Thymus (tissue), 11 donors: ENCODE data around the gene LEMD2. TPM values are rescaled to one million over a fixed set of nuclear protein-coding genes. Genes with fewer than 3 reads are reported as not detected.
A peak's percentile ranks its signal among the peaks of the same experiment; 100 is the strongest.

ENCODE experiments used
- DNase-seq, 9 donors: peaks; one replicate each; pipeline ENCODE4 v3.0.0-alpha.2; 2013; ENCODE audit warnings: low spot score in 9 of 9, low read depth in 6 of 9, missing footprints in 1 of 9
- H3K27ac ChIP-seq, 2 donors: one replicate each; pipeline ENCODE4 v1.5.1; 2013; ENCODE audit warnings: control low read depth in 1 of 2, low read depth in 1 of 2, low read length in 1 of 2, mild to moderate bottlenecking in 1 of 2, moderate library complexity in 1 of 2
- H3K27me3 ChIP-seq, 2 donors: one replicate each; pipeline ENCODE4 v1.5.1; 2013; ENCODE audit warnings: low read length in 1 of 2; ENCODE audit not compliant: control insufficient read depth in 2 of 2, insufficient read depth in 1 of 2
- H3K36me3 ChIP-seq, 2 donors: one replicate each; pipeline ENCODE4 v1.5.1; 2013; ENCODE audit warnings: low read length in 1 of 2, mild to moderate bottlenecking in 1 of 2, moderate library complexity in 1 of 2; ENCODE audit not compliant: control insufficient read depth in 2 of 2, insufficient read depth in 2 of 2
- H3K4me1 ChIP-seq, 2 donors: one replicate each; pipeline ENCODE4 v1.5.1; 2013; ENCODE audit warnings: low read length in 2 of 2; ENCODE audit not compliant: control insufficient read depth in 2 of 2, insufficient read depth in 2 of 2
- H3K4me3 ChIP-seq, 2 donors: one replicate each; pipeline ENCODE4 v1.5.1; 2013; ENCODE audit warnings: low read length in 2 of 2, control low read depth in 1 of 2, mild to moderate bottlenecking in 1 of 2
- H3K9me3 ChIP-seq, 2 donors: one replicate each; pipeline ENCODE4 v1.5.1; 2013; ENCODE audit warnings: low read length in 1 of 2, mild to moderate bottlenecking in 1 of 2; ENCODE audit not compliant: control insufficient read depth in 2 of 2, insufficient read depth in 1 of 2
- WGBS: extraction: QIAGEN DNeasy Blood & Tissue Kit; methylation state at CpG from one replicate; pipeline ENCODE4 v1.1.7; 2013; 5-methylcytosine and 5-hydroxymethylcytosine counted together
- polyA plus RNA-seq: library from polyadenylated mRNA; stranded (reverse); fragments of 200-250 nt; gene quantifications from one replicate; pipeline ENCODE4 v1.2.3, GENCODE V29; 2013
- total RNA-seq: library from RNA; stranded (reverse); fragments of 120-200 nt; gene quantifications from one replicate; pipeline ENCODE4 v1.2.4, GENCODE V29; 2013
- donor health status: healthy.

Gene LEMD2
- total and polyA plus RNA-seq, 2 donors, result 39.6 to 67.5 TPM

GRCh38 chr6:33800248-33800969, 11.5 kb upstream of the LEMD2 start:
- Histone ChIP-seq H3K4me3 (no peak overlapping the region), H3K27me3 (peaks cover 0 to 44% of the 10 kb centered on the region in 2 donors), H3K27ac (no peak overlapping the region), H3K4me1 (no peaks in the 10 kb centered on the region), H3K9me3 (no peaks in the 10 kb centered on the region), H3K36me3 (no peaks in the 10 kb centered on the region)
- 95% methylated on average over 13 of the region's 13 CpGs for WGBS
- DNase-seq, result no peak

GRCh38 chr6:33799454-33800113, 10.7 kb upstream of the LEMD2 start:
- peaks cover 0 to 47% of the 10 kb centered on the region in 2 donors for H3K27me3 ChIP-seq
- H3K4me1 ChIP-seq, result no peaks in the 10 kb centered on the region
- 72% methylated on average over 4 of the region's 4 CpGs for WGBS
- DNase-seq, result no peak
- no peaks in the 10 kb centered on the region for H3K9me3 ChIP-seq
- no peaks in the 10 kb centered on the region for H3K36me3 ChIP-seq
- no peak overlapping the region for H3K27ac ChIP-seq
- H3K4me3 ChIP-seq, result no peak overlapping the region

- Histone ChIP-seq H3K27ac (no peak overlapping the region), H3K4me3 (no peak overlapping the region), H3K9me3 (no peaks in the 10 kb centered on the region), H3K4me1 (no peaks in the 10 kb centered on the region), H3K27me3 (peaks cover 0 to 51% of the 10 kb centered on the region in 2 donors), H3K36me3 (no peaks in the 10 kb centered on the region)
- no peak for DNase-seq
- WGBS, result 87% methylated on average over 13 of the region's 13 CpGs
Measured at GRCh38 chr6:33798343-33798848, 9.5 kb upstream of the LEMD2 start.

- Histone ChIP-seq H3K4me3 (no peak overlapping the region), H3K27ac (no peak overlapping the region), H3K9me3 (no peaks in the 10 kb centered on the region), H3K4me1 (no peaks in the 10 kb centered on the region), H3K36me3 (no peaks in the 10 kb centered on the region), H3K27me3 (peaks cover 0 to 56% of the 10 kb centered on the region in 2 donors)
- DNase-seq, result peak in 2 of 9 donors; percentile 4 to 16
- WGBS, result 44% methylated on average over 10 of the region's 10 CpGs
Measured at GRCh38 chr6:33797626-33798342, 8.9 kb upstream of the LEMD2 start.

GRCh38 chr6:33794910-33795623, 6.1 kb upstream of the LEMD2 start:
- DNase-seq, result no peak

GRCh38 chr6:33792981-33793380, 4.1 kb upstream of the LEMD2 start:
- DNase-seq, result no peak
- no peaks in the 10 kb centered on the region for H3K36me3 ChIP-seq
- peaks cover 0 to 8% of the 10 kb centered on the region in 2 donors for H3K4me1 ChIP-seq
- no peaks in the 10 kb centered on the region for H3K9me3 ChIP-seq
- H3K27me3 ChIP-seq, result peaks cover 0 to 44% of the 10 kb centered on the region in 2 donors
- 77% methylated on average over 10 of the region's 10 CpGs for WGBS
- H3K27ac ChIP-seq, result no peak overlapping the region
- no peak overlapping the region for H3K4me3 ChIP-seq

More at GRCh38 chr6:33794910-33795623, 6.1 kb upstream of the LEMD2 start:
- H3K27ac ChIP-seq, result no peak overlapping the region
- H3K36me3 ChIP-seq, result no peaks in the 10 kb centered on the region
- 66% methylated on average over 14 of the region's 14 CpGs for WGBS
- H3K27me3 ChIP-seq, result peaks cover 0 to 49% of the 10 kb centered on the region in 2 donors
- H3K4me3 ChIP-seq, result no peak overlapping the region
- no peaks in the 10 kb centered on the region for H3K4me1 ChIP-seq
- no peaks in the 10 kb centered on the region for H3K9me3 ChIP-seq

GRCh38 chr6:33791620-33792019, 2.7 kb upstream of the LEMD2 start:
- H3K27me3 ChIP-seq, result peaks cover 0 to 41% of the 10 kb centered on the region in 2 donors
- no peak overlapping the region for H3K27ac ChIP-seq
- peaks cover 0 to under 1% of the 10 kb centered on the region in 2 donors for H3K36me3 ChIP-seq
- H3K4me1 ChIP-seq, result peaks cover 10 to 21% of the 10 kb centered on the region in 2 donors
- WGBS, result 90% methylated on average over 7 of the region's 7 CpGs
- no peak overlapping the region for H3K4me3 ChIP-seq
- DNase-seq, result no peak
- no peaks in the 10 kb centered on the region for H3K9me3 ChIP-seq

- WGBS, result over 99% methylated on average over 5 of the region's 5 CpGs
Measured at GRCh38 chr6:33790910-33791309, 2.0 kb upstream of the LEMD2 start.

More at GRCh38 chr6:33790910-33791309, 2.0 kb upstream of the LEMD2 start:
- Histone ChIP-seq H3K4me3 (no peak overlapping the region), H3K27me3 (peaks cover 0 to 37% of the 10 kb centered on the region in 2 donors), H3K9me3 (no peaks in the 10 kb centered on the region), H3K36me3 (peaks cover 0 to 4% of the 10 kb centered on the region in 2 donors), H3K27ac (no peak overlapping the region), H3K4me1 (peaks cover 17 to 24% of the 10 kb centered on the region in 2 donors)
- no peak for DNase-seq
